A549 treated with dexamethasone at 1 μM for 4 hours (cell line): ENCODE measurements around the gene GAN. TPM values are rescaled to one million over a fixed set of nuclear protein-coding genes. Genes with fewer than 3 reads are reported as not detected.

ENCODE experiments used
- total RNA-seq: library from RNA; stranded (reverse); fragments of 200-300 nt; extraction: Qiagen RNA extraction; gene quantifications from 5 replicates; pipeline ENCODE4 v1.2.3, GENCODE V29; 2022

Gene GAN, protein sequence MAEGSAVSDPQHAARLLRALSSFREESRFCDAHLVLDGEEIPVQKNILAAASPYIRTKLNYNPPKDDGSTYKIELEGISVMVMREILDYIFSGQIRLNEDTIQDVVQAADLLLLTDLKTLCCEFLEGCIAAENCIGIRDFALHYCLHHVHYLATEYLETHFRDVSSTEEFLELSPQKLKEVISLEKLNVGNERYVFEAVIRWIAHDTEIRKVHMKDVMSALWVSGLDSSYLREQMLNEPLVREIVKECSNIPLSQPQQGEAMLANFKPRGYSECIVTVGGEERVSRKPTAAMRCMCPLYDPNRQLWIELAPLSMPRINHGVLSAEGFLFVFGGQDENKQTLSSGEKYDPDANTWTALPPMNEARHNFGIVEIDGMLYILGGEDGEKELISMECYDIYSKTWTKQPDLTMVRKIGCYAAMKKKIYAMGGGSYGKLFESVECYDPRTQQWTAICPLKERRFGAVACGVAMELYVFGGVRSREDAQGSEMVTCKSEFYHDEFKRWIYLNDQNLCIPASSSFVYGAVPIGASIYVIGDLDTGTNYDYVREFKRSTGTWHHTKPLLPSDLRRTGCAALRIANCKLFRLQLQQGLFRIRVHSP
- 2.3 to 4.6 TPM (median 3.2 TPM) in 5 replicates for total RNA-seq

GRCh38 chr16:81314603-81315270 is at the start of gene GAN:
TSS of gene GAN (plus strand) at chr16:81314962. CDS start at chr16:81315114, 152 bp downstream.

Other genes starting within 250 kb of the GAN start
- 0.34 to 0.96 TPM (median 0.54 TPM) in 5 replicates for gene C16orf46, start 237.7 kb upstream of the GAN start, total RNA-seq
- 47.9 to 58.9 TPM (median 55.9 TPM) in 5 replicates for gene GCSH, start 218.6 kb upstream of the GAN start, total RNA-seq
- gene BCO1, start 76.3 kb upstream of the GAN start, total RNA-seq, result 0.67 to 1.4 TPM (median 0.98 TPM) in 5 replicates
- gene CMIP, start 129.8 kb downstream of the GAN start, total RNA-seq, result 91.3 to 146 TPM (median 128 TPM) in 5 replicates